ENCODE results near the gene DCTPP1.
"Not testable (repeated sequence)": the region's sequence is repeated elsewhere in the genome, so short reads cannot be mapped to it uniquely, and the experiment has no call there.

DCTPP1 gene

DNA sequence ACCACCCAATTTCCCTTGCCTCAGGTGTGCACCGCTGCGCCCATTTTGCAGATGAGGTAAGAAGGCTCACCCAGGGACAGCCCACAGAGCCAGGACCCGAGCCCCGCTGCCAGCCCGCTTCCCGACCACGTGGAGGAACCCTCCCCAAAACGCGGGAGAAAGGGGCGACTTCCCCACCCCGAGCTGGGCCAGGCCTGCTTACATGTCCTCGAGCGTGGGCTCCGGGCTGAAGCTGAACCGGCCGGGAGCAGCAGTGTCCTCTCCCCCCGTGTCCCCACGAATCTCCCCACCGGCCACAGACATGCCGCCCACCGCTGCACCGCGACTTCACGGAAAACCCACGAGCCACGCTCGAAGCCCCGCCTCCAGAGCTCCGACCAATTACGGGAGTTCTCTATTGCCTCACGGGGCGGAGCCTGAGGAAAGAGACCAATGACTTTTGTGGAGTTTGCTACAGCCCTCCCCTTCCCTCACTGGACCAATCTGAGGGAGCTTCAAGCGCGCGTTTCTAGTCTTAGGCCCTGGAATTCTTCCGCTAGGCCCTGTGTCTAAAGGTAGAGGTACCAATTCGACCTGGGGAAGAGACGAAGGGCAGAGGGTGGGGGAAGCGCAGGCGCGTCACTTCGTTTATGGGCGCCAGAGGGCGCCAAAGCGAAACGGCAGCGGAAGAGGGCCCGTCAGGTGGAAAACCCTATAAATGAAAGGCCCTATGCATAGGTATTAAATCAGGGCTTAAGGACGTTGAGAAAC, at the start of gene DCTPP1:
Gene DCTPP1, minus strand, starts transcription at position 353 of the 750 bp plus-strand sequence. Its CDS starts 50 bp downstream, at position 303.
- DNase-seq (ENCODE audit: insufficient read length, low spot score): peak; percentile 98
- FAIRE-seq: no peak

DNA sequence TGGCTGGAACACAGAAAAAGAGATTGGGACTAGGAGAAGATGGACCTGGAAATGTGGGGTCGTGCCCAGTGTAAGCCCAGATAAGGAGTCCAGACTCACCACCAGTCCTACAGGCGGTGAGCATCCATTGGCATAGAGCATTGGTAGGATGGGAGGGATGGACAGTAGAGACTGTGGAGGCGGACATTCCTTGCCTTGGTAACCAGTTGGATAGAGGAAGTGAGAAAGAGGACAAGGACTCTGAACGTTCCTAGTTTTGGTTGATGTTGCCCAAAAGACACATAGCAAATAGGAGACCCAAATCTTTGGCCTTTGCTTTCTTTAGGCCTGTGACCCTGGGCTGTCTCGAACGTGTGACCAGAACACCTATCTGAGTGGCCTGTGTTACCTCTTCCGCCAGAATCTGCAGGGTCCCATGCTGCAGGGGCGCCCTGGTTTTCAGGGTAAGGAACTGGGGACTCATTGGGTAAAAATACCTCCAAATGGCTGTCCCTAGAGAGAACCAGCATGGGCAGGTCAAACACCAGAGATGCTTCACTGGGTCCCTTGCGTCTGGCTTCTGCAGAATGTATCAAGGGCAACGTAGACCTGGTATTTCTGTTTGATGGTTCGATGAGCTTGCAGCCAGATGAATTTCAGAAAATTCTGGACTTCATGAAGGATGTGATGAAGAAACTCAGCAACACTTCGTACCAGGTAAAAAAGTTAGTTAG, 49.1 kb upstream of the DCTPP1 start:
- no peak for FAIRE-seq
- no peak for DNase-seq (ENCODE audit: insufficient read length, low spot score)

DNA sequence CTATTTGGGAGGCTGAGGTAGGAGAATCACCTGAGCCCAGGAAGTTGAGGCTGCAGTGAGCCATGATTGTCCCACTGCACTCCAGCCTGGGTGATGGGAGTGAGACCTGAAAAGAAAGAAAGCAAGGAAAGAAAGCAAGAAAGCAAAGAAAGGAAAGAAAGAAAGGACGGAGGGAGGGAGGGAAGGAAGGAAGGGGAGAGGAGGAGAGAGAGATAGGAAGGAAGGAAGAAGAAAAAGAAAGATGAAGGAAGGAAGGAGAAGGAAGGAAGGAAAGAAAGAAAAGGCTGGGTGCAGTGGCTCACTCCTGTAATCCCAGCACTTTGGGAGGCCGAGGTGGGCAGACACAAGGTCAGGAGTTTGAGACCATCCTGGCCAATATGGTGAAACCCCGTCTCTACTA, 47.9 kb upstream of the DCTPP1 start:
- DNase-seq (ENCODE audit: insufficient read length, low spot score); FAIRE-seq: not testable (repeated sequence)

GRCh38 chr16:30476991-30477390, 47.2 kb upstream of the DCTPP1 start:
- no peak for FAIRE-seq

GRCh38 chr16:30474684-30475083, 44.9 kb upstream of the DCTPP1 start:
- DNase-seq (ENCODE audit: insufficient read length, low spot score): no peak
- FAIRE-seq: no peak

More at GRCh38 chr16:30476991-30477390, 47.2 kb upstream of the DCTPP1 start:
- no peak for DNase-seq (ENCODE audit: insufficient read length, low spot score)

DNA sequence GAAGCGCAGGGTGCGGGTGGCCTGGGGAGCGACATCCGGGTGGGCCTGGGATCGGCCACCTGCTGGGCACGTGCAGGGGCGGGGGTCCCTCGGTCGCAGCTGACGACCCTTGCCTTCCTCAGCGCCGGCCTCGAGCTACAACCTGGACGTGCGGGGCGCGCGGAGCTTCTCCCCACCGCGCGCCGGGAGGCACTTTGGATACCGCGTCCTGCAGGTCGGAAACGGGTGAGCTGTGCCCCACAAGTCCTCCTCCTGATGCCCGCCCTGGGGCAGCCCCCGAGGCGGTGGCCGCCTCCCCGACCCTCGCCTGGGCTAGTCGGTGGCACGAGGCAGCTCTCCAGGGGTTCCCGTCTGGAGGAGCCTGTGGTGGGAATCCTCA, 44.2 kb upstream of the DCTPP1 start:
- FAIRE-seq (no peak), DNase-seq (ENCODE audit: insufficient read length, low spot score) (no peak)

DNA sequence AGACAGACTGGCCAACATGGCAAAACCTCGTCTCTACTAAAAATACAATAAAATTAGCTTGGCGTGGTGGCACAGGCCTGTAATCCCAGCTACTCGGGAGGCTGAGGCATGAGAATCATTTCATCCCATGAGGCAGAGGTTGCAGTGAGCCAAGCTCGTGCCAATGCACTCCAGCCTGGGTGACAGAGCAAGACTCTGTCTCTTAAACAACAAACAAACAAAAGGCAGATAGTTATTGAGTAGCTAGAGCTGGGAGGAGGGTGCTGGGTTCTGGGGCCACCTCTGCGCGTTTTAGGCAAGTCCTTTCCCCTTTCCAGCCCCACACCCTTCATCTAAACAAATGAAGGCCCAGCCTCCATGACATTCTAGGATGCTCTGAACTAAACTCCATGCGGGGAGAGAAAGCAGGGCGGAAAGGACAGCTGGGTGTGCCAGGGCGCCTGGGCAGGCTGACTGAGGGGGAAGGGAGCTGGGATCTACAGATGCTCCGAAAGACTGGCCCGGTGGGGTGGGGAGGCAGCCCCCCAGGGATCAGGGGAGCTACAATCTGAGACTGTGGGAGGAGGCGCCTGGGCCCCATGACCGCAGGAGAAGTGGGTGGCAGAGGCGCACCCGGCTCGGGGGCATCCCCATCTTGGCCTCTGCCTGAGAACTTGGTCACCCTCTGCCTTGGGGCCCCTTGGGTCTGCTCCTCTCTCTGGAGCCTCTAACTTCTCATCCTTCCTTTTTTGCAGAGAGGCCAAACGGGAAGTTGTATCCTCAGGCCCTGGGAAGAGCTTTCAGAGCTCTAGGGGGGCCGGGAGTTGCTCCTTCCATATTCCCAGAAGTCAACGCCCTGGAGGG, 43.6 kb upstream of the DCTPP1 start:
- no peak for FAIRE-seq
- DNase-seq (ENCODE audit: insufficient read length, low spot score): no peak

DNA sequence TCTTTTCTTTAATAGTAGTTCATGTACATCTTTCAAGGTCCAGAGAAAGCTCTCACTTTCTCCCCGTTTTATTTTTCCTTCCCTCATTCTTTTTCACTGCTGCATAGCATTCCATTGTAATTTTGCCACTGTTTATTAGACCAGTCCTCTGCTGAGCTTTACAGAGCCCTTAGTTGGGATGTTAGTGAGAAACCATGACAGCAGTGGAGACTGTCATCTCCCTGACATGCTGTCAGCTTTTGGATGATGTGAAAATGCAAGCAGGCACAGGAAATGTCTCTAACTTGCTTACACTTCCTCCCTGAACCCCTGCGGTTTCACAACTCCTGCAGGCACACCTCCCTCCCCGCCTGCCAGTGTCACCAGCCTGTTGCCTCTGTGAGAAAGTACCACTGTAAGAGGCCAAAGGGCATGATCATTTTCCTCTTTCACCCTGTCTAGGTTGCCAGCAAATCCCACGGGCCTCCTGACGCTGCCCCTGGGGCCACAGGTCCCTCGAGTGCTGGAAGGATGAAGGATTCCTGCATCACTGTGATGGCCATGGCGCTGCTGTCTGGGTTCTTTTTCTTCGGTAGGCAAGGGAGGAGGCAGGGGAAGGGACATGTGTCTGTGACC, 42.6 kb upstream of the DCTPP1 start, which contains the start of gene ITGAL:
Gene ITGAL, plus strand, starts transcription at position 415 of the 615 bp plus-strand sequence. Its CDS starts 96 bp downstream, at position 511.
- DNase-seq (ENCODE audit: insufficient read length, low spot score) (no peak), FAIRE-seq (no peak)

GRCh38 chr16:30470632-30470995, 40.8 kb upstream of the DCTPP1 start:
- FAIRE-seq (no peak), DNase-seq (ENCODE audit: insufficient read length, low spot score) (no peak)

GRCh38 chr16:30470170-30470512, 40.3 kb upstream of the DCTPP1 start:
- no peak for DNase-seq (ENCODE audit: insufficient read length, low spot score)
- FAIRE-seq: no peak

DNA sequence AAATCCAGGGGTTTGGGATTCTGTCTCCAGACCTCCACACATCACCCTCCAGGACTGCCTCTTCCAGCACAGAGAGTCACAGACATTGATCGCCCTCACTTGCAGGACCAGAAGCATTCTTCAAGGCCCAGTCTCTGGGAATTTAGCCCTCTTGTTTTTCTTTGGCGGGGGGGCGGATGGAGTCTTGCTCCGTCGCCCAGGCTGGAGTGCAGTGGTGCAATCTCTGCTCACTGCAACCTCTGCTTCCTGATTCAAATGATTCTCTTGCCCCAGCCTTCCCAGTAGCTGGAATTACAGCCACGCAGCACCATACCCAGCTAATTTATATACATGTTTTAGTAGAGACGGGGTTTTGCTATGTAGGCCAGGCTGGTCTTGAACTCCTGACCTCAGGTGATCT, 34.2 kb upstream of the DCTPP1 start:
- no peak for FAIRE-seq
- no peak for DNase-seq (ENCODE audit: insufficient read length, low spot score)

GRCh38 chr16:30461426-30461825, 31.6 kb upstream of the DCTPP1 start:
- FAIRE-seq; DNase-seq (ENCODE audit: insufficient read length, low spot score): not testable (repeated sequence)

- no peak for FAIRE-seq
These were observed 29.6 kb upstream of the DCTPP1 start for GRCh38 chr16:30459456-30459855.

GRCh38 chr16:30458561-30459394, 28.9 kb upstream of the DCTPP1 start:
- FAIRE-seq (no peak), DNase-seq (ENCODE audit: insufficient read length, low spot score) (no peak)

More at GRCh38 chr16:30459456-30459855, 29.6 kb upstream of the DCTPP1 start:
- no peak for DNase-seq (ENCODE audit: insufficient read length, low spot score)

- FAIRE-seq (no peak), DNase-seq (ENCODE audit: insufficient read length, low spot score) (no peak)
These were observed 28.1 kb upstream of the DCTPP1 start for GRCh38 chr16:30457743-30458560.

DNA sequence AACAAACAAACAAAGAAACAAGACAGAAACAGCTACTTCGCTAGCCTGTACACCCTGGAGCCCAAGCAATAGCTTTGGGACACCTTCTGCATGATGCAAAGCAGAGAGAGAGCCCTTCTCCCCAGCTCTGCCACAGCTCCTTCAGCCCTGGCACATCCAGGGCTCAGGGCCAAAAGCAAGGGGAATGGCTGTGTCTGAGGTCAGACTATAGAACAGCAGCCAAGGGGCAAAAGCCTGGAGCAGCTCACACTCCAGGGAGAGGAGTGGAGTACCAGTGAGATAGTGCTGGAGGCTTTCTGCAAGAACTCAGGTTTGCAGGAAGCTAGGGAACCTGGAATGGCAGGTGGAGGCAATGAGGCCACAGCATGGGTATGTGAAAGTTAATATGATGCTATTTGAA, 27.4 kb upstream of the DCTPP1 start:
- DNase-seq (ENCODE audit: insufficient read length, low spot score): no peak
- FAIRE-seq: no peak

DNA sequence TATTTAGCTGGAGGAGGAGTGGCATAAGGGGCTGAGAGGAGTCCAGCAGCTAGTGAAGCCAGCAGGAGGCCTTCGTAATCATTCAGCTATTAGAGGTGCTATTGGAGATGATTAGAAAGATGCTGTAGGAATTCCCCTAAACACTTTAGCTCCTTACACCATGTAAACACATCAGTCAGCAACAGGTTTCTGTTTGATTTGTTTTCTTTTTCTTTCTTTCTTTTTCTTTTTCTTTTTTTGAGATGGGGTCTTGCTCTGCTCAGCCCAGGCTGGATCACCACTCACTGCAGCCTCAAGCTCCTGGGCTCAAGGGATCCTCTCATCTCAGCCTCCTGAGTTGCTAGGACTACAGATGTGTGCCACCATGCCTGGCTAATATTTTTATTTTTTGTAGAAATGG, 26.5 kb upstream of the DCTPP1 start:
- no peak for DNase-seq (ENCODE audit: insufficient read length, low spot score)
- FAIRE-seq: no peak

- DNase-seq (ENCODE audit: insufficient read length, low spot score); FAIRE-seq: not testable (repeated sequence)
These were observed 23.1 kb upstream of the DCTPP1 start for GRCh38 chr16:30452709-30453580.
